Smooth muscle cell (in vitro differentiated cells): ENCODE measurements around the gene SETD3. TPM values are rescaled to one million over a fixed set of nuclear protein-coding genes. Genes with fewer than 3 reads are reported as not detected.

Experiments used
- DNase-seq: peaks from one replicate; lab custom pipeline; 2025; ENCODE audit not compliant: unreplicated experiment; lab: John Stamatoyannopoulos, UW
- H2AFZ ChIP-seq: fragments of 200-600 bp; sonication (generic); 2 replicates; pipeline ENCODE4 v1.6.0; 2016; ENCODE audit warnings: antibody characterized with exemption, low read depth, mild to moderate bottlenecking
- H3F3A ChIP-seq: fragments of 200-600 bp; sonication (generic); 2 replicates; pipeline ENCODE4 v1.6.0; 2017; ENCODE audit warnings: antibody characterized with exemption, low read depth
- H3K27ac ChIP-seq: fragments of 200-600 bp; sonication (generic); 2 replicates; pipeline ENCODE4 v1.5.1; 2016; ENCODE audit warnings: low read depth, mild to moderate bottlenecking
- H3K27me3 ChIP-seq: fragments of 200-600 bp; sonication (generic); 2 replicates; pipeline ENCODE4 v1.6.1; 2016; ENCODE audit warnings: low read depth, mild to moderate bottlenecking
- H3K36me3 ChIP-seq: fragments of 200-600 bp; sonication (generic); 2 replicates; pipeline ENCODE4 v1.5.1; 2016; ENCODE audit warnings: low read depth
- H3K4me1 ChIP-seq: fragments of 200-600 bp; sonication (generic); 2 replicates; pipeline ENCODE4 v1.5.1; 2016; ENCODE audit warnings: low read depth
- H3K4me2 ChIP-seq: fragments of 200-600 bp; sonication (generic); 2 replicates; pipeline ENCODE4 v1.6.0; 2016; ENCODE audit warnings: mild to moderate bottlenecking
- H3K4me3 ChIP-seq: fragments of 200-600 bp; sonication (generic); 2 replicates; pipeline ENCODE4 v1.5.1; 2016; ENCODE audit warnings: mild to moderate bottlenecking
- H3K79me2 ChIP-seq: fragments of 200-600 bp; sonication (generic); 2 replicates; pipeline ENCODE4 v1.6.0; 2016; ENCODE audit warnings: low read depth, mild to moderate bottlenecking
- H3K9ac ChIP-seq: fragments of 200-600 bp; sonication (generic); 2 replicates; pipeline ENCODE4 v1.6.0; 2016; ENCODE audit warnings: low read depth
- H3K9me3 ChIP-seq: fragments of 200-600 bp; sonication (generic); replicated peaks from 2 replicates; pipeline ENCODE4 v1.5.1; 2016; ENCODE audit warnings: low read depth
- H4K20me1 ChIP-seq: fragments of 200-600 bp; sonication (generic); 2 replicates; pipeline ENCODE4 v1.6.0; 2016; ENCODE audit warnings: low read depth
- CTCF ChIP-seq: fragments of 200-600 bp; sonication (generic); IDR thresholded peaks from 2 replicates; pipeline ENCODE4 v1.5.1; 2017; ENCODE audit warnings: borderline replicate concordance, mild to moderate bottlenecking, antibody characterized with exemption; ENCODE audit not compliant: insufficient read depth, poor library complexity, severe bottlenecking
- WGBS: methylation state at CpG from one replicate; pipeline ENCODE4 v1.1.7; 2016; ENCODE audit warnings: low lambda C conversion rate; 5-methylcytosine and 5-hydroxymethylcytosine counted together
- polyA plus RNA-seq: library from polyadenylated mRNA; unstranded; fragments of >200 nt; fragmentation: Nextera tagmentation; extraction: Ambion mirVana; gene quantifications from 2 replicates; pipeline ENCODE4 v1.2.1, GENCODE V29; 2016
- total RNA-seq: library from RNA; depleted of rRNA; stranded (reverse); fragments of >200 nt; gene quantifications from 2 replicates; pipeline ENCODE4 v1.2.3, GENCODE V29; 2014

Gene SETD3
- total and polyA plus RNA-seq, 2 experiments from 2014 or later, result 49.2 to 74.9 TPM

GRCh38 chr14:99354166-99354875, 126.3 kb downstream of the SETD3 start:
- Histone ChIP-seq H3K4me1 (no peaks in the 10 kb centered on the region), H3K9ac (no peak overlapping the region), H3K27ac (no peak overlapping the region), H3K79me2 (no peaks in the 10 kb centered on the region), H4K20me1 (no peaks in the 10 kb centered on the region), H3F3A (no peaks in the 10 kb centered on the region), H3K4me3 (no peak overlapping the region), H2AFZ (no peak overlapping the region), H3K27me3 (no peaks in the 10 kb centered on the region), H3K9me3 (no peaks in the 10 kb centered on the region), H3K36me3 (no peaks in the 10 kb centered on the region), H3K4me2 (no peak overlapping the region)
- no peak for DNase-seq
- TF ChIP-seq CTCF, result no peak
- 91% methylated on average over 7 of the region's 7 CpGs for WGBS

GRCh38 chr14:99352688-99353280, 127.9 kb downstream of the SETD3 start:
- Histone ChIP-seq H4K20me1 (no peaks in the 10 kb centered on the region), H3K9ac (no peak overlapping the region), H3K4me2 (no peak overlapping the region), H3F3A (no peaks in the 10 kb centered on the region), H3K36me3 (no peaks in the 10 kb centered on the region), H3K27me3 (no peaks in the 10 kb centered on the region), H2AFZ (no peak overlapping the region), H3K4me1 (no peaks in the 10 kb centered on the region), H3K9me3 (no peaks in the 10 kb centered on the region), H3K4me3 (no peak overlapping the region), H3K27ac (no peak overlapping the region), H3K79me2 (no peaks in the 10 kb centered on the region)
- WGBS, result 92% methylated on average over 25 of the region's 26 CpGs
- TF ChIP-seq CTCF, result no peak
- DNase-seq, result no peak

- no peak for DNase-seq
- no peaks in the 10 kb centered on the region for H4K20me1 ChIP-seq
- no peaks in the 10 kb centered on the region for H3K9me3 ChIP-seq
- H3K27ac ChIP-seq, result no peak overlapping the region
- H2AFZ ChIP-seq, result no peak overlapping the region
- no peaks in the 10 kb centered on the region for H3K79me2 ChIP-seq
- 84% methylated on average over 11 of the region's 14 CpGs for WGBS
- H3K36me3 ChIP-seq, result no peaks in the 10 kb centered on the region
- H3K27me3 ChIP-seq, result no peaks in the 10 kb centered on the region
- no peak for TF ChIP-seq CTCF
- no peak overlapping the region for H3K4me3 ChIP-seq
- no peaks in the 10 kb centered on the region for H3F3A ChIP-seq
- H3K4me1 ChIP-seq, result no peaks in the 10 kb centered on the region
- no peak overlapping the region for H3K4me2 ChIP-seq
- no peak overlapping the region for H3K9ac ChIP-seq
These were observed 129.3 kb downstream of the SETD3 start for GRCh38 chr14:99351166-99352007.
